Astrocyte of the cerebellum (primary cell): Measurements from ENCODE around the gene TTC5.

Experiments
- DNase-seq: peaks from one replicate; pipeline ENCODE4 v3.0.0-alpha.2; 2011; ENCODE audit warnings: low read depth
- H3K4me3 ChIP-seq: 2 replicates; pipeline ENCODE4 v1.5.1; 2011; ENCODE audit warnings: mild to moderate bottlenecking, low read depth, low read length, moderate library complexity
- in situ Hi-C: cut with HindIII; loops from 2 replicates; pipeline ENCODE4 v1.10.0; 2017; ENCODE audit warnings: low sequenced_read_pairs
- TF ChIP-seq, protein P1 (sequence below): IDR thresholded peaks from 2 replicates; pipeline ENCODE4 v1.5.1; 2012; ENCODE audit warnings: low read length, low read depth, moderate library complexity, mild to moderate bottlenecking; ENCODE audit errors: missing control alignments

The TTC5 gene, protein sequence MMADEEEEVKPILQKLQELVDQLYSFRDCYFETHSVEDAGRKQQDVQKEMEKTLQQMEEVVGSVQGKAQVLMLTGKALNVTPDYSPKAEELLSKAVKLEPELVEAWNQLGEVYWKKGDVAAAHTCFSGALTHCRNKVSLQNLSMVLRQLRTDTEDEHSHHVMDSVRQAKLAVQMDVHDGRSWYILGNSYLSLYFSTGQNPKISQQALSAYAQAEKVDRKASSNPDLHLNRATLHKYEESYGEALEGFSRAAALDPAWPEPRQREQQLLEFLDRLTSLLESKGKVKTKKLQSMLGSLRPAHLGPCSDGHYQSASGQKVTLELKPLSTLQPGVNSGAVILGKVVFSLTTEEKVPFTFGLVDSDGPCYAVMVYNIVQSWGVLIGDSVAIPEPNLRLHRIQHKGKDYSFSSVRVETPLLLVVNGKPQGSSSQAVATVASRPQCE

GRCh38 chr14:20305265-20306078 lies at the start of gene TTC5:
TTC5 (minus strand) TSS chr14:20305951; CDS start chr14:20305937, 14 bp downstream.
- TF ChIP-seq, protein P1, sequence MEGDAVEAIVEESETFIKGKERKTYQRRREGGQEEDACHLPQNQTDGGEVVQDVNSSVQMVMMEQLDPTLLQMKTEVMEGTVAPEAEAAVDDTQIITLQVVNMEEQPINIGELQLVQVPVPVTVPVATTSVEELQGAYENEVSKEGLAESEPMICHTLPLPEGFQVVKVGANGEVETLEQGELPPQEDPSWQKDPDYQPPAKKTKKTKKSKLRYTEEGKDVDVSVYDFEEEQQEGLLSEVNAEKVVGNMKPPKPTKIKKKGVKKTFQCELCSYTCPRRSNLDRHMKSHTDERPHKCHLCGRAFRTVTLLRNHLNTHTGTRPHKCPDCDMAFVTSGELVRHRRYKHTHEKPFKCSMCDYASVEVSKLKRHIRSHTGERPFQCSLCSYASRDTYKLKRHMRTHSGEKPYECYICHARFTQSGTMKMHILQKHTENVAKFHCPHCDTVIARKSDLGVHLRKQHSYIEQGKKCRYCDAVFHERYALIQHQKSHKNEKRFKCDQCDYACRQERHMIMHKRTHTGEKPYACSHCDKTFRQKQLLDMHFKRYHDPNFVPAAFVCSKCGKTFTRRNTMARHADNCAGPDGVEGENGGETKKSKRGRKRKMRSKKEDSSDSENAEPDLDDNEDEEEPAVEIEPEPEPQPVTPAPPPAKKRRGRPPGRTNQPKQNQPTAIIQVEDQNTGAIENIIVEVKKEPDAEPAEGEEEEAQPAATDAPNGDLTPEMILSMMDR = peak; percentile 98

GRCh38 chr14:20350860-20351259 lies 45.1 kb upstream of the TTC5 start:
- DNase-seq = no peak
- H3K4me3 ChIP-seq = no peak overlapping the region
- TF ChIP-seq, protein P1 = peak; percentile 30
- in situ Hi-C loops = loop anchor here (5.0 kb wide), 1 partner anchor 61 kb away; the partner anchor contains the start of gene TEP1

More at GRCh38 chr14:20305265-20306078, at the start of gene TTC5:
- DNase-seq = peak; percentile 86
- in situ Hi-C loops = no loop called here
- H3K4me3 ChIP-seq = peak within 1 kb of the TSS; percentile 72

DNA sequence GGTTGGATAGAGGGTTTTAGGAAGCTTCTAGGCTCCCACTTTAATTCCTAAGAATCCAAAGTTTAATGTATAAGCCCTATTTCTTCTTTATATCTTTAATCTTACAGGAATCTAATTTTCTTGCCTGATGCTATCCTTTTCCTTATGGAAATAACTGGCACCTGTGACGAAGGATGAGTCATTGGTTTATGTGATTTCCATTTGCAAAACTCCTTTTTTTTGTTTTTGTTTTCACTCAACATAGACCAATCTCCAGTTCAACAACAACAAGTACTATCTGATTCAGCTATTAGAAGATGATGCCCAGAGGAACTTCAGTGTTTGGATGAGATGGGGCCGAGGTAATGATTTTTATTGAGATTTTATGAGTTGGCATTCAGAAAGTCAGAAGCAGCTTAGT lies 44.5 kb upstream of the TTC5 start:
- DNase-seq = no peak
- in situ Hi-C loops = loop anchor here (5.0 kb wide), 1 partner anchor 62 kb away; the partner anchor contains the start of gene TEP1
- no peak overlapping the region for H3K4me3 ChIP-seq
- TF ChIP-seq, protein P1 = no peak

DNA sequence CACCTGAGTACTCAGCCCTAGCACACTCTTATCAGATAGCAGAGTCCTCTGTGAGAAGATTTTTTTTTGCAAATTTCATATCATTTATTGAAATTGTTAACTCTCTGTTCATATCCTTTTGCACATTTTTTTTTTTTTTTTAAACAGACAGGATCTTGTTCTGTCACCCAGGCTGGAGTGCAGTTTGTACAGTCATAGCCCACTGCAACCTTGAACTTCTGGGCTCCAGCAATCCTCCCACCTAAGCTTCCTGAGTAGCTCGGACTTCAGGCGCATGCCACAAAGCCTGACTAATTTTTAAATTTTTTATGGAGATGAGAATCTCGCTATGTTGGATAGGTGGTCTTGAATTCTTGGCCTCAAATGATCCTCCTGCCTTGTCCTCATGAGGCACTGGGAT lies 42.0 kb upstream of the TTC5 start:
- DNase-seq = no peak
- in situ Hi-C loops = no loop called here
- no peak overlapping the region for H3K4me3 ChIP-seq
- TF ChIP-seq, protein P1 = no peak

- DNase-seq = no peak
- H3K4me3 ChIP-seq = no peak overlapping the region
- in situ Hi-C loops = no loop called here
- TF ChIP-seq, protein P1 = no peak
Measured at GRCh38 chr14:20346713-20347112, 41.0 kb upstream of the TTC5 start.

DNA sequence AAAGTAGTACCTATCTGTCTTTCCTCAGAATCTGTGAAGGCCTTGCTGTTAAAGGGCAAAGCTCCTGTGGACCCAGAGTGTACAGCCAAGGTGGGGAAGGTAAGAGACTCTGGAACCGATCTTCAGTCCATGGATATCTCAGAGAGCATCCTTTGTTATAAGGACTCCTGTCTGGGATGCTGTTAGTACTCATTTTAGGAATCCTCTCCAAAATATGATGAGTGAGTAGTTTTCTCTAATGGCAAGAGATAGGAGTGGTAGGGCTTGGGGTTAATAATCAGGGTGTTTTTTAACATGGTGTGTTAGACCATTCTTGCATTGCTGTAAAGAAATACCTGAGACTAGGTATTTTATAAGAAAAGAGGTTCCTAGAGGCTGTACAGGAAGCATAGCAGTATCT lies 39.6 kb upstream of the TTC5 start:
- DNase-seq = no peak
- in situ Hi-C loops = no loop called here
- H3K4me3 ChIP-seq = no peak overlapping the region
- TF ChIP-seq, protein P1 = no peak
